Loucy (cell line): ENCODE results near the gene INSYN1.

Experiments
- H2AFZ ChIP-seq: fragments of 200-600 bp; sonication (generic); 2 replicates; pipeline ENCODE4 v1.6.0; 2016; ENCODE audit warnings: antibody characterized with exemption, mild to moderate bottlenecking, low read length, moderate library complexity
- H3F3A ChIP-seq: fragments of 200-600 bp; 2 replicates; pipeline ENCODE4 v1.6.0; 2016; ENCODE audit warnings: antibody characterized with exemption, low read depth, mild to moderate bottlenecking
- H3K27me3 ChIP-seq: fragments of 200-600 bp; sonication (generic); 2 replicates; pipeline ENCODE4 v1.6.1; 2014; ENCODE audit warnings: low read length, mild to moderate bottlenecking; ENCODE audit not compliant: insufficient read depth, poor library complexity, severe bottlenecking
- H3K36me3 ChIP-seq: fragments of 200-600 bp; sonication (generic); 2 replicates; pipeline ENCODE4 v1.6.1; 2016; ENCODE audit warnings: low read length; ENCODE audit not compliant: insufficient read depth
- H3K4me1 ChIP-seq: fragments of 200-600 bp; sonication (generic); 2 replicates; pipeline ENCODE4 v1.5.1; 2014; ENCODE audit warnings: low read length, mild to moderate bottlenecking; ENCODE audit not compliant: insufficient read depth, poor library complexity, severe bottlenecking
- H3K4me2 ChIP-seq: fragments of 200-600 bp; sonication (generic); 2 replicates; pipeline ENCODE4 v1.6.0; 2014; ENCODE audit warnings: antibody characterized with exemption, low read length, low read depth, mild to moderate bottlenecking; ENCODE audit not compliant: poor library complexity, severe bottlenecking
- H3K4me3 ChIP-seq: fragments of 200-600 bp; sonication (generic); 2 replicates; pipeline ENCODE4 v1.5.1; 2014; ENCODE audit warnings: low read length, mild to moderate bottlenecking, mixed read lengths; ENCODE audit not compliant: poor library complexity, severe bottlenecking
- H3K79me2 ChIP-seq: fragments of 200-600 bp; sonication (generic); 2 replicates; pipeline ENCODE4 v1.6.1; 2014; ENCODE audit warnings: low read length; ENCODE audit not compliant: insufficient read depth
- H3K9ac ChIP-seq: fragments of 200-600 bp; sonication (generic); 2 replicates; pipeline ENCODE4 v1.6.0; 2014; ENCODE audit warnings: mild to moderate bottlenecking, low read depth, low read length, moderate library complexity; ENCODE audit not compliant: poor library complexity, severe bottlenecking
- H3K9me2 ChIP-seq: fragments of 200-600 bp; sonication (generic); replicated peaks from 2 replicates; pipeline ENCODE4 v1.6.1; 2016; ENCODE audit warnings: low read depth, low read length, mixed read lengths
- H3K9me3 ChIP-seq: fragments of 200-600 bp; sonication (generic); 2 replicates; pipeline ENCODE4 v1.6.1; 2014; ENCODE audit warnings: mild to moderate bottlenecking, antibody characterized with exemption, low read length, low read depth; ENCODE audit not compliant: insufficient read depth
- H4K20me1 ChIP-seq: fragments of 200-600 bp; sonication (generic); 2 replicates; pipeline ENCODE4 v1.6.0; 2014; ENCODE audit warnings: antibody characterized with exemption, low read length, mild to moderate bottlenecking; ENCODE audit not compliant: insufficient read depth, poor library complexity, severe bottlenecking
- CTCF ChIP-seq: fragments of 200-600 bp; sonication (generic); conservative IDR thresholded peaks from 2 replicates; pipeline ENCODE4 v1.5.1; 2014; ENCODE audit warnings: mild to moderate bottlenecking, antibody characterized with exemption, low read length
- EZH2phosphoT487 ChIP-seq: fragments of 200-600 bp; IDR thresholded peaks from 2 replicates; pipeline ENCODE4 v1.6.1; 2018; ENCODE audit warnings: antibody characterized with exemption, mild to moderate bottlenecking, moderate library complexity, borderline replicate concordance

Gene INSYN1

DNA sequence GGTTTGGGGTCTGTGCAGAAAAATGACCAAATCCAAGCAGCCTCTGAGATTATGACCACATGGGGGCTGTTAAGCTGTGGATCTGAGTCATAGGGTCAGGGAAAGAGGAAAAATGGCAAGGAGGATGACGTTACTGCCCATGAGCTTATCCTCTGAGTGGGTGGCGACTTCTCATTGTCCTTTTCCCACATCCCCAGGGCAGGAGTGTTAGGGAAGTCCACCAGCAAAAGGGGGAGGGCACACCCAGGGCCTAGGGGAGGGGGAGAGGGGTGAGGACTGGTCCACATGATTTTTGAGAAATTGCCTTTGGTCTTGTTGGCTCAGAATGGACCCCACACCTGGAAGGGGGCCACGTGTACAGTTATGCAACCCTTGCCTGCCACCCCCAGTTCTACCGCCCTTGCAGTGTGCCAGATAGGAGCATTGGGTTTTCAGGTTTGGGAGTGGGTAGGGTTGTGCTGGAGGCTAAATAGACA lies 66.3 kb downstream of the INSYN1 start:
- Histone ChIP-seq H2AFZ (no peak overlapping the region), H3F3A (no peaks in the 10 kb centered on the region), H3K4me3 (no peak overlapping the region), H3K9me3 (no peaks in the 10 kb centered on the region), H3K4me1 (no peaks in the 10 kb centered on the region), H3K79me2 (no peaks in the 10 kb centered on the region), H3K4me2 (no peak overlapping the region), H3K9ac (no peak overlapping the region), H3K27me3 (no peaks in the 10 kb centered on the region), H4K20me1 (no peaks in the 10 kb centered on the region), H3K36me3 (no peaks in the 10 kb centered on the region), H3K9me2 (no peaks in the 10 kb centered on the region)
- no peak for TF ChIP-seq EZH2phosphoT487
- no peak for TF ChIP-seq CTCF

- no peaks in the 10 kb centered on the region for H3K79me2 ChIP-seq
- TF ChIP-seq EZH2phosphoT487 (no peak), CTCF (no peak)
- H2AFZ ChIP-seq: no peak overlapping the region
- H3K27me3 ChIP-seq: no peaks in the 10 kb centered on the region
- no peaks in the 10 kb centered on the region for H3K4me1 ChIP-seq
- no peak overlapping the region for H3K4me3 ChIP-seq
- no peaks in the 10 kb centered on the region for H3K9me2 ChIP-seq
- no peaks in the 10 kb centered on the region for H3K9me3 ChIP-seq
- no peak overlapping the region for H3K4me2 ChIP-seq
- H3K9ac ChIP-seq: no peak overlapping the region
- no peaks in the 10 kb centered on the region for H3F3A ChIP-seq
- H4K20me1 ChIP-seq: no peaks in the 10 kb centered on the region
- H3K36me3 ChIP-seq: no peaks in the 10 kb centered on the region
Measured at GRCh38 chr15:73685981-73686380, 67.2 kb downstream of the INSYN1 start.
